HG02943 (cell line): ENCODE measurements around the gene RFC5.
"Not testable (repeated sequence)": the region's sequence is repeated elsewhere in the genome, so short reads cannot be mapped to it uniquely, and the experiment has no call there.

ENCODE experiments used
- ATAC-seq: cut with Tn5 transposase; IDR thresholded peaks from one replicate; pipeline ENCODE4 v1.9.1; 2021; ENCODE audit warnings: mild to moderate bottlenecking, low read depth, moderate library complexity; ENCODE audit not compliant: unreplicated experiment

Gene RFC5, protein sequence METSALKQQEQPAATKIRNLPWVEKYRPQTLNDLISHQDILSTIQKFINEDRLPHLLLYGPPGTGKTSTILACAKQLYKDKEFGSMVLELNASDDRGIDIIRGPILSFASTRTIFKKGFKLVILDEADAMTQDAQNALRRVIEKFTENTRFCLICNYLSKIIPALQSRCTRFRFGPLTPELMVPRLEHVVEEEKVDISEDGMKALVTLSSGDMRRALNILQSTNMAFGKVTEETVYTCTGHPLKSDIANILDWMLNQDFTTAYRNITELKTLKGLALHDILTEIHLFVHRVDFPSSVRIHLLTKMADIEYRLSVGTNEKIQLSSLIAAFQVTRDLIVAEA

DNA sequence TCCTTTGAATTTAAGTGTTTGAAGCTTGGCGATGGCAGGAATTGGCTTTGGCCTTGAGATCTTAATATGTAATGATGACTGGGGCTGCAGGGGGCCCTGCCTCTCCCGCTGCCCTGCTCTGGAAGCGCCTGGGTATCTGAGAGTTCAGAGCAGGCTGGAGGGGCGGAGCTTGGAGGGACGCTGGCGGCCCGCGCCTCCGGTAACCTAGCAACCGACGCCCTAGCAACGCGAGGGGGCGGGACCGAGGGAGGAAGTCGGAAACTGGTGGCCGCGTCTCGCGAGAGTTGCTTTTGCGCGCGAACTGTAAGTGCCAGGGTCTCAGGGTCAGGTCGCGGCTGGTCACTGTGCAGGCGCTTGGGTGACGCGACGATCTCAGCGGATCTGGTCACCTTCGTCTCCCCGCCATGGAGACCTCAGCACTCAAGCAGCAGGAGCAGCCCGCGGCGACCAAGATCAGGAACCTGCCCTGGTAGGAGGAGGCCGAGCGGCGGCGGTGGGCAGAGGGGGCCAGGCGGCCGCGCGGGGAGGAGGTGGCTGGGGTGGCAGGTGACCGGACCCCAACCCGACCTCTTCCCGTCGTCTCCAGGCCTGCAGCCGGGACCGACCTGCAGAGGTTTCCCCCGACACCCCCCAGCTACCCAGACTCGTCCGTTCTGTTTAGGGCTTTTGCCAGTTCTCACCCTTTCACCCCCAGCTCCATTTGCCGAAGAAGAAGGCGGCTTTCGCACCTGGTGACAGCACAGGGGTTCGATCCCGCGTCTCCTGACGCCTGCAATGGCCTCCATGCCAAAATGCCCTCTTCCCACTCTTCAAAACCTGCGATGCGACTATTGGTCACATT lies at the start of gene RFC5:
TSS of gene RFC5 (plus strand) at position 280 of the 841 bp plus-strand sequence. CDS start at position 405, 125 bp downstream.
- peak; percentile 95 for ATAC-seq

DNA sequence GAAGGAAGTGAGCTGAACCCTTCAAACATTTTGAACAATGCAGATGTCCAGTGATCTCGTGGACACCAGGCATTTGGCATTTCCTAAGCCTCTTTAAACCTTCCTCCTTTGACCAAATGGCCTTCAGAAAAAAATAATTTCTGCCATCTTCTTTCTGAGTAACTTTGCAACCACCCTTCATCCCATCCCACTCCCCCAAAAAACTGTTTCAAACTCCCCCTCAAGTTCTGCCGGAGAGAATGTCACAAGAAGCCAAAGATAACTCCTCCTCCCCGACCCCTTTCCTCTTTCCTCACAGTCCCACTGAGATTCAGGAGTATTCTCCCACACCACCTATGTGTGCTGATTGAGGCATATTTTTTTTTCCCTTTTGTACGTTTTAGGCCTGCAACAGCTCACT lies 49.5 kb upstream of the RFC5 start:
- no peak for ATAC-seq

DNA sequence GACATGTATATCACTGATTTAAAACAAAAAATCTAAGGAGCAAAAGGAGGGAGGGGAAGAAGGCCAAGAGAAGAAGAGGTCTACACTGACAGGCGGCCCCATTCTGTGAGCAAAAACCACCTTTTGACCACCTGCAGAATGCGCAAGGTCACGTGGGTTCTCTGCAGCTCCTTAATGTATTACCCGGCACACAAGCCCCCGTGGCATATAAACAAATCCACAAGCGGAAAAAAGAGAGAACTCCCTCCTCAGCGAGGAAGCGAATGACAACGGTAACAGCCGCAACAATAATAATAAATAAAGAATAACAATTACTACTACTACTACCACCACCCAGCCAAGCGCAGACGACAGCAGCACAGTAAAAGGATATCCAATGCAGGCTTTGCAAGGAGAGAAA lies 49.0 kb upstream of the RFC5 start:
- ATAC-seq, result no peak

DNA sequence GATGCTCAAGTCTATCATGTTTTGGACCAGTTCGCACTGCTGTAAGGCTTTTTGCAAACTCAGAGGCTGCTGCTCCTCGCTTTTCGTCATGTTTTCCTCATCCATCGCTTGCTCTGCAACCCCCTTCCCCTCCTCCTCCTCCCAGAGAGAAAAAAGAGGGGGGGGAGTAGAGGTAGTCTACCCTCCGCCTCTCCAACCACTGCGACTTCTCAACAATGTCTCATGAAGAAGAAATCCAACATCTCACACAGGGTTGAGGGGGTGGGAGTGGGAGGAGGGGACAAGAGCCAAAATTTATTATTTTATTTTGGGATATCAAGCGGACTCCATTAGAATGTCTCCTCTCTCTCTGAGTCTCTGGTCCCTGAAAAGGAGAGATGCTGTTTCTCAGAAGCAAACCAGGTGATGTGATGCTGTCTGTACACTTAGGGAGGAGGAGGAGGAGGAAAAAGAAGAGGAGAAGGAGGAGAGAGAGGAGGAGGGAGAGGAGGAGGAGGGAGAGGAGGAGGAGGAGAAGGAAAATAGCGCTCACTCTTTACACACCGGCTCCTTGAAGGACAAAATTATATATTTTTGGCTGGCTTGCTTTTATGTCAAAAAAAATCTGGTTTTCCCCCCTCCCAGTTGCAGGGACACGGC lies 48.2 kb upstream of the RFC5 start:
- ATAC-seq, result no peak

DNA sequence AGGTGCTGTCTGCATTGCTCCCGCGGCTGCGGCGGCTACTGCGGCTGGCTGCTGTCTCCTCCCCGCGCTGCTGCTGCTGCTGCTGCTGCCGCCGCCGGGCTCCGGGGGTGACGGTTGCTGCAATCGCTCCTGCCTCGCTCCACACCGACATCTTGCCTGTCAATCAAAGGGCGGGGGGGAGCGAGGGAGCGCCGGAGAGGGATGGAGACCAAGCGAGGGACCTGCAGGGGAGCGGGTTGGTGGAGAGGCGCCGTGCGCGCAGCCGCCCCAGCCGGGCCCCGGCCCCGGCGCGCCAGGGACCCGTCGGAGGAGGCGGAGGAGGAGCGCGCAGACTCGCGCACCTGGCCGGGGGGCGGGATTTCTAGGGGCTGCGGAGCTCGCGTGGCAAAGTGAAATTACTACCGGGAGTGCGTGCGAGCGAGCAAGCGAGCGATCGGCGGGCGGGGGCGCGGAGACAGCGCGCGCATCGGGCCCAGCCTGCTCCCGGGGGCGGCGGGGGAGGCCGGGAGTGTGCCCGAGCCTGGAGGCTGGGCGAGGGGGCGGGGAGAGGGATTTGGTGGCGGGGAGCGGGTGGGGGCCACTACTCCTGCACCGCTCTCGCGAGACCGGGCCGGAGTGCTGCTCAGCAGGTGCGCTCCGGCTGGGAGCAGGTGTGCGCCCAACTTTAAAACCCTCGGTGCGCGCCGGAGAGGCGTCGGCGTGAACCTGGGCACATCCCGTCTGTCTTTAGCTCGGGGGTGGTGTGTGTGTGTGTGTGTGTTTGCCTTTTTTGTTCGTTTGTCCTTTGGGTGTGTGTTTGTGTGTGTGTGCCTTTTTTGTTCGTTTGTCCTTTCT lies 47.5 kb upstream of the RFC5 start, which contains the start of gene KSR2:
TSS of gene KSR2 (minus strand) at position 165 of the 834 bp plus-strand sequence. CDS start 735 bp downstream, outside the sequence.
- ATAC-seq, result no peak

DNA sequence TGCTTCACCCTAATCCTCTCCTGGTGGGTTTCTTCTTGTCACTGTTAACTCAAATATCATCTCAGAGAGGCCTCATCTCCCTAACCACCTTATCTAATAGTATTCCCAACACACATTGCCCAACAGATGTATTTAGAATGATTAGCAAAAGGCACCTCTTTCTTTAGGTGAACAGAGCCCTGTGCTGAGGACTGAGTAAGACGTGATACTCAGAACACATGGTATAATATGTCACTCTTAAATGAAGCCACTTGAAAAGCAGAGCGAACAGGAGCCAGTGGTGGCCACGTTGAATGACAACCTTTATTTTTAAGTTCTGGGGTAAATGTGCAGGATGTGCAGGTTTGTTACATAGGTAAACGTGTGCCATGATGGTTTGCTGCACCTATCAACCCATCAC lies 46.2 kb upstream of the RFC5 start:
- ATAC-seq, result no peak

DNA sequence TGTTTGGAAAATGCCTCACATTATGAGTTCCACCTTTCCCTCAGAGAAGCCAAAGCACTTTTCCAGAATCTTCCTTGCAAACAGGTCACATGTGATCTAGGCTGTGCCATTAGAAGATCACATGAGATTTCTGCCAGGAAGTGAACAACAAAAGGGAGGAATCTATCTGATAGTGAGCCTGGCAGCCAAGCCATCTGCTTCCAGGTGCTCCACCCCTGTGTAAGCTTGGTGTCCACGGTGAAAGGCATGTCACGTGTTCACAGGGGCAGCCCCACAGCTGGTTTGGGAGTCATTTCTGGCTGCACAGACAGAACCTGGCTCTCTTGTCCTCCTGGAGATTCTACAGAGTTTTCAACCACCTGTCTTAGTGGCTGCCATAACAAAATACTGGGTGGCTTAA lies 44.2 kb upstream of the RFC5 start:
- ATAC-seq, result no peak

DNA sequence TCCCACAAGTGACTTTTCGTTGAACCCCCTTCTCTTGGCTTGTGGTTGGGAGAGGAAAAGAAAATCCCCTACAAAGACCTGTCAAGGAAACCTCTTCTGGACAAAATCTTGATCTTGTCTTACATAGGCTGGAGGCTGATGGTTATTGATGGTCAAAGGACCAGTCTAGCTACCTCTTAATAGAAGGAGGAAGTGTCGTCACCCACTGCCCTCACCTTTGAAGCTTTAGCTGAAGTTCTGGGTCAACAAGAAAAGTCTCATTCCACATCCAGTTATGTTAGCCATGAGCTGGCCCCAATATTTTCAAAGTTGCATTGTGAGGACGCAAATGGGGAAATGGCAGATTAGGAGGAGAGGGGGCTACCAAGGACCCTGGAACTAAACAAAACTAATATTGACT lies 41.5 kb upstream of the RFC5 start:
- ATAC-seq, result no peak

DNA sequence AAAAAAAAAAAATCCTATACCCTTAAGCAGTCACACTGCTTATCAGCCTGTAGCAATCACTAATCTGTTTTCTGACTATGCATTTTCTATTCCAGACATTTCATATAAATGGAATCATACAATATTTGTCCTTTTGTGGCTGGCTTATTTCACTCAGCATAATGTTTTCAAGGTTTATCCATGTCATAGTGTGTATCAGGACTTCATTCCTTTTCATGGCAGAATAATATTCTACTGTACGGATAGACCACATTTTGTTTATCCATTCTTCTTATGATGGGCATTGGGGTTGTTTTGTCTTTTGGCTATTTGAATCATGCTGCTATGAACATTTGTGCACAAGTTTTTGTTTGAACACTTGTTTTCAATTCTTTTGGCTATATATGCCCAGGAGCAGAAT lies 39.1 kb upstream of the RFC5 start:
- ATAC-seq, result no peak

DNA sequence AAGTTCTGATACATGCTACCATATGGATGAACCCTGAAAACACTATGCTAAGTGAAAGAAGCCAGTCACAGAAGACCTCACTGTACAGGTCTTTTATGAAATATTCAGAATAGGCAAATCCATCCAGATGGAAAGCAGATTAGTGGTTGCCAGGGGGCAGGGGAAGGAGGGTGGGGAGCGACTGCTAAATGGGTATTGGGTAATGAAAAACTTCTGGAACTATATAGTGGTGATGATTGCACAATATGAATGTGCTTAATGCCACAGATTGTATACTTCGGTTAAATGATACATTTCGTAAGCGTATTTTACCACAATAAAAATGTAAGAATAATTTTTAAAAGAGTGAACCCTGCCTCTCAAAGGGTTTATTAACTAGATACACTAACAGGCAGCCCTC lies 35.9 kb upstream of the RFC5 start:
- ATAC-seq, result no peak

DNA sequence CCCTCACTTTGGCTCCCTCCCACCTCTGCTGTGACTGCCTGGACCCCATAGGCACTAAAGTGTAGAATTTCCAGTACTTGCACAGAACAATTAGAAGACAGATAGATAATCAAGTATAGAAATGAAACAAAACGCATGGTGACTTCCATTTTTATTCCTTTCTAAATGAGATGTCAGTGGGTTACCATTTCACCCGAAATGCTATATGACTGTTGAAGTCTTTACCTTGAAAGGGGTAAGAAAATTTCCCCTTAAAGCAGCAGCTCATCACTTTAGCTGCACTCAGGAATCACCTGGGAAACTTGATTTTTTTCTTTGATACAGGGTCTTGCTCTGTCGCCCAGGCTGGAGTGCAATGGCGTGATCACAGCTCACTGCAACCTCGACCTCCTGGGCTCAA lies 35.2 kb upstream of the RFC5 start:
- no peak for ATAC-seq

DNA sequence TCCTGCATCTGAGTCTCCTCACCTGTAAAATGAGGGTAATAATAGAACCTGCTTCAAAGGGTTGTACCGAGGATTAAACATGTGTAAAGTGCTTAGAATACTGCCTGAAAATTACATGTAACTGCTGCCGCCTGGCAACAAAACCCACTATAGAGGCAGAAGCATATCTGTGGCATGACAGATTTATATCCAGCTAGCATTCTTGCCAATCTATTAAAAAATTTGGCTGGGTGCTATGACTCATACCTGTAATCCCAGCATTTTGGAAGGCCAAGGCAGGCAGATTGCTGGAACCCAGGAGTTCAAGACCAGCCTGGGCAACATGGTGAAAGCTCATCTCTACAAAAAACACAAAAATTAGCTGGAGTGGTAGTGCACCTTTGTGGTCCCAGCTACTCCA lies 31.3 kb upstream of the RFC5 start:
- no peak for ATAC-seq

DNA sequence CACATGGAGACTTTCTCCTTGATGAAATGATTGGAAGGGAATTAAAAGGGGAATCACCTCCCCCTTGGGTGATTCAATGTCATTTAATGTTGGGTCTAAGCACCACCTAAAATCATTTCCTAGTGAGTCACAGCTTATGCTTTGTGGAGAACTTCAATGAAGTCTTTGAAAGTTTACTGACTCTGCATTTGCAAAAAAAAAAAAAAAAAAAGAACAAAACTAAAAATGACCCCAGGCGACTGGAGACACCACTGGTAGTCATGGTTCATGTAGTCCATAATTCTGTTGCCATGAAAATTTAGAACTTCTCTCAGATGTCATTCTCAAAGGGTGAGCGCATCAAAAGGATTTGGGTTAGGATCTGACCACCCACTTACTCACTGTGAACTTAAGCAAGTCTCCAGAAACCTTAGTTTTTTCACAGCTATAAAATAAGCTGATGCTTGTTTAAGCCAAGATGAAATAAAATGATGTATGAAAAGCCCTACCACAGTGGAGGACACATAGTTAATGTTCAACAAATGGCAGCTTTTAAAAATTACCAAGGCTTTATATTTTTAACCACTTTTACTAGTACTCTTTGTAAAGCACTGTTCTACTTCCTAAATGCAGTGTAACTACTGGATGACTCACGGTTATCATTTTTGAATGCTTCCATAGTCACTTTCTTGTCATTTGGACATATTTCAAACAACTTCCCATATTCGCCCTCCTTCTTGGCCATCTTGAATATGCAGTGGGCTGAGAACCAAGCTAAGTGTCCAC lies 29.6 kb upstream of the RFC5 start:
- ATAC-seq, result no peak

DNA sequence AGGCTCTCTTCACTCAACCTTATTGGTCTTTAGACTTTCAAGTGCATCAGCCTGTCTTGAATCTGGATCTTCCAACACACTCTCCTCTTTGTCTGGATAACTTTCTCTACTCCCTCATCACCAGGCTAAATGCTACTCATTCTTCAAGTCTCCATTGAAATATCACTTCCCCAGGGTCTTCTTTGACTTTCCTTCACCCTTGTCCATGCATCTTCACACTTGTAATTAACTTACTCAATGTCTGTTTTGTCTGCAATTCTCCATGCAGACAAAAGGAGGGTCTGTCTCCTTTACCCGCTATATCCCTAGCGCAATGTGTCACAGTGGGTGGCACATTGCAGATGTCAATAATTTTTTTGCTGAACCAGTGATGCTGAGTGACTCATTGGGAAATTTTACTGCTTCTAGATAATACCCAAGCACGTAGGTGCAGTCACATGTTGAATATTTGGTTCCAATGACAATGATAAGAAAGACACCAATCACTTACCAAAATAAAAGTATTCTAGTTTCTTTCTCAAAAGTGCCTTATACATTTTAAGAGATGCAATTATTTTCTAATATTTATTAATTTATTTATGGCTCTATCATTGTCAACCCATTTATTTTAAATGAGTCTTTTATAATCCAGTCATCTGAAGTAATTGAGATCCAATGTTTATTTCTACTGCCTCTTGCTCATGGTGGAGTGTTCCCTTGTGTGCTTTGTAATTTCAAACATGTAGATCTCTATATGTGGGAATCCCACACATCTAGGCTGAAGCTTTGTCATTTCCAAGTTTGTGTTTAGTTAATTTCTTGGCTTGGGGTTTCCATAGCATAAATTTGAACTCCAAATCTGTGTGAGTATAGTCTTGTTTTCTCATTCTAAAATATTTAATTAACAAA lies 21.7 kb upstream of the RFC5 start:
- ATAC-seq, result no peak

DNA sequence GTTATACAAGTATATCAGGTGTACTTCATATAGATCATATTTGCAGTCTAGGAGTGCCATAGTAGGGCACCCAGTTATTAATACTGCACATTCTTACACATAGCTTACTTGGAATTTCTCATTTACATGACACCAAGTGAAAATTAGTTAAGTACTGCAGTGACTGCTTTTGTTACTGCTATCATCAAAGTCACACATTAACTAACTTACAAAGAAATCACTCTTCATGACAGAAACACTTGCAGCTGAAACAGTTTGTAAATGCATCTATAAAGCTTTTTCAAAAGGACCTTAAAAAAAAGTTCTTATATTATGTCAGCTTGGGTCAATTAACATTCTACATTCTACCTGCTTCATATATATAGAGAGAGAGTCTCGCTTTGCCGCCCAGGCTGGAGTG lies 17.8 kb upstream of the RFC5 start:
- ATAC-seq, result no peak

DNA sequence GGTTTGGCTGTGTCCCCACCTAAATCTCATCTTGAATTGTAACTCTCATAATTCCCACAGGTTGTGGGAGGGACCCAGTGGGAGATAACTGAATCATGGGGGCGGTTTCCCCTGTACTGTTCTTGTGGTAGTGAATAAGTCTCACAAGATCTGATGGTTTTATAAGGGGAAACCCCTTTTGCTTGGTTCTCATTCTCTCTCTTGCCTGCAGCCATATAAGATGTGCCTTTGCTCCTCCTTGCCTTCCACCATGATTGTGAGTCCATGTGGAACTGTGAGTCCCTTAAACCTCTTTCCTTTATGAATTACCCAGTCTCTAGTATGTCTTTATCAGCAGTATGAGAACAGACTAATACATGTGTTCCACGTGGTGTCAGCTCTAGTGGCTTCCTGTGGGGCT lies 16.7 kb upstream of the RFC5 start:
- not testable (repeated sequence) for ATAC-seq

DNA sequence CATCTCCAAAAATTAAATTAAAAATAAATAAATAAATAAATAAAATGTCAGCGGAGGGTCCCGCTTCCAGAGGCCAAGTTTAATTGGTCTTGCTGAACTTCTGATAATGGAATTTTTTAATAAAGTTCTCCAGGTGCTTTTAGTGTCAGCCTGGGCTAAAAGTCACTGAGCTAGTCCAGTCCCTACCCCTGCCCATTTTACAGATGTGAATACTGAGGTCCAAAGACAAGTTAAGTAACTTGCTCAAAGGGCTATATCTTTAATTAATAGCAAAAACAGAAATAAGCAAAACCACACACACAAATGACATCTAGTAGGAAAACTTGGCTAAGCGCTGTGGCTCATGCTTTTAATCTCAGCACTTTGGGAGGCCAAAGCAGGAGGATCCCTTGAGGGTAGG lies 5.6 kb upstream of the RFC5 start:
- no peak for ATAC-seq

DNA sequence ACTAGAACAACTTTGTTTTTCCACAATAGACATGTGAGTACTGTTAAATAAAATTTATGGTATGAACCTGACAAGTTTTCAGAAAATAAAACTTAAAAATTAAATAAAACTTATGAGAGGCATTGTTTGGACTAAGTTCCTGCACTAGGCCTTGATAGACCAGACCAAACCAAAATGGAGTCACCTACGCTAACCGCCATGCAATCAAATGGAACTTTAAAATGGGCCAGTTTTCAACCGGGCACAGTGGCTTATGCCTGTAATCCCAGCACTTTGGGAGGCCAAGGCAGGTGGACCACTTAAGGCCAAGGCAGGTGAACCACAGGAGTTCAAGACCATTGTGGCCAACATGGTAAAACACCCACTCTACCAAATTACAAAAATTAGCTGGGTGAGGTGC lies 5.1 kb upstream of the RFC5 start:
- no peak for ATAC-seq

DNA sequence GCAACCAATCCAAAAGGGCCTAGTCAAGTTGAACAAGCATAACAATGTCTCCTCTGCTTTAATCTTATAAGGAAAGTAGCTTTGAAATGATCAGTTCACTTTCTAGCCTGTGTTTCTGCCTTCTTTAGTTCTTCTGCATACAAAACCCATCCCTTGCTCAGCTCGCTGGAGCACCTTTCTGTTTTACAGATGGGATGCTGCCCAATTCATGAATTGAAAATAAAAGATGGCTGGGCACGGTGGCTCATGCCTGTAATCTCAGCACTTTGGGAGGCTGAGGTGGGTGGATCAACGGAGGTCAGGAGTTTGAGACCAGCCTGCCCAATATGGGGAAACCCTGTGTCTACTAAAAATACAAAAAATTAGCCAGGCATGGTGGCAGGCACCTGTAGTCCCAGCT lies 4.5 kb upstream of the RFC5 start:
- no peak for ATAC-seq
